Endothelial cell of umbilical vein (primary cell): ENCODE results near the gene RAB24.

Source experiments
- EZH2 ChIP-seq: IDR thresholded peaks from 2 replicates; pipeline ENCODE4 v1.6.1; 2012; ENCODE audit warnings: borderline replicate concordance, low read depth, mild to moderate bottlenecking, moderate library complexity, low read length, inconsistent platforms; ENCODE audit not compliant: severe bottlenecking
- JUN ChIP-seq: IDR thresholded peaks from 2 replicates; pipeline ENCODE4 v1.6.1; 2011; ENCODE audit warnings: borderline replicate concordance, low read depth; ENCODE audit not compliant: insufficient read length, insufficient read depth
- POLR2A ChIP-seq: IDR thresholded peaks from 2 replicates; pipeline ENCODE4 v1.6.1; 2012; ENCODE audit warnings: low read depth, mild to moderate bottlenecking, control low read depth, low read length
- POLR2AphosphoS5 ChIP-seq: IDR thresholded peaks from 2 replicates; pipeline ENCODE4 v1.6.1; 2012; ENCODE audit warnings: low read depth, mild to moderate bottlenecking, control low read depth, low read length, moderate library complexity; ENCODE audit not compliant: insufficient read depth
- TF ChIP-seq, protein P1 (sequence below), 2 donors: IDR thresholded peaks; 1 replicate in 1 of 2; 2 replicates in 1 of 2; pipeline ENCODE4 v1.5.1; 2011; ENCODE audit warnings: low read length in 2 of 2, mild to moderate bottlenecking in 2 of 2, moderate library complexity in 2 of 2, control low read depth in 1 of 2, inconsistent platforms in 1 of 2, low read depth in 1 of 2; ENCODE audit not compliant: insufficient read depth in 1 of 2; ENCODE audit errors: extremely low read depth in 1 of 2
- TF ChIP-seq, protein P2 (sequence below): IDR thresholded peaks from 2 replicates; pipeline ENCODE4 v1.6.1; 2011; ENCODE audit not compliant: insufficient read depth, insufficient read length

GRCh38 chr5:177303925-177304391 lies 439 bp upstream of the RAB24 start:
- TF ChIP-seq, protein P1, sequence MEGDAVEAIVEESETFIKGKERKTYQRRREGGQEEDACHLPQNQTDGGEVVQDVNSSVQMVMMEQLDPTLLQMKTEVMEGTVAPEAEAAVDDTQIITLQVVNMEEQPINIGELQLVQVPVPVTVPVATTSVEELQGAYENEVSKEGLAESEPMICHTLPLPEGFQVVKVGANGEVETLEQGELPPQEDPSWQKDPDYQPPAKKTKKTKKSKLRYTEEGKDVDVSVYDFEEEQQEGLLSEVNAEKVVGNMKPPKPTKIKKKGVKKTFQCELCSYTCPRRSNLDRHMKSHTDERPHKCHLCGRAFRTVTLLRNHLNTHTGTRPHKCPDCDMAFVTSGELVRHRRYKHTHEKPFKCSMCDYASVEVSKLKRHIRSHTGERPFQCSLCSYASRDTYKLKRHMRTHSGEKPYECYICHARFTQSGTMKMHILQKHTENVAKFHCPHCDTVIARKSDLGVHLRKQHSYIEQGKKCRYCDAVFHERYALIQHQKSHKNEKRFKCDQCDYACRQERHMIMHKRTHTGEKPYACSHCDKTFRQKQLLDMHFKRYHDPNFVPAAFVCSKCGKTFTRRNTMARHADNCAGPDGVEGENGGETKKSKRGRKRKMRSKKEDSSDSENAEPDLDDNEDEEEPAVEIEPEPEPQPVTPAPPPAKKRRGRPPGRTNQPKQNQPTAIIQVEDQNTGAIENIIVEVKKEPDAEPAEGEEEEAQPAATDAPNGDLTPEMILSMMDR (IDR thresholded peaks at IDR 0.05; ENCODE audit: extremely low read depth in 1 of 2, insufficient read depth in 1 of 2, low read depth in 1 of 2, low read length in 2 of 2), result no peak
- TF ChIP-seq EZH2 (no peak), POLR2AphosphoS5 (no peak), POLR2A (no peak), JUN (no peak)
- TF ChIP-seq, protein P2, sequence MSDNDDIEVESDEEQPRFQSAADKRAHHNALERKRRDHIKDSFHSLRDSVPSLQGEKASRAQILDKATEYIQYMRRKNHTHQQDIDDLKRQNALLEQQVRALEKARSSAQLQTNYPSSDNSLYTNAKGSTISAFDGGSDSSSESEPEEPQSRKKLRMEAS, result no peak
